NCI-H1092 (cell line): ENCODE data around the gene SLC25A21.
A peak's percentile ranks its signal among the peaks of the same experiment; 100 is the strongest.

ENCODE experiments used
- DNase-seq: peaks from one replicate; lab custom pipeline; 2025; lab: John Stamatoyannopoulos, UW

SLC25A21 gene

DNA sequence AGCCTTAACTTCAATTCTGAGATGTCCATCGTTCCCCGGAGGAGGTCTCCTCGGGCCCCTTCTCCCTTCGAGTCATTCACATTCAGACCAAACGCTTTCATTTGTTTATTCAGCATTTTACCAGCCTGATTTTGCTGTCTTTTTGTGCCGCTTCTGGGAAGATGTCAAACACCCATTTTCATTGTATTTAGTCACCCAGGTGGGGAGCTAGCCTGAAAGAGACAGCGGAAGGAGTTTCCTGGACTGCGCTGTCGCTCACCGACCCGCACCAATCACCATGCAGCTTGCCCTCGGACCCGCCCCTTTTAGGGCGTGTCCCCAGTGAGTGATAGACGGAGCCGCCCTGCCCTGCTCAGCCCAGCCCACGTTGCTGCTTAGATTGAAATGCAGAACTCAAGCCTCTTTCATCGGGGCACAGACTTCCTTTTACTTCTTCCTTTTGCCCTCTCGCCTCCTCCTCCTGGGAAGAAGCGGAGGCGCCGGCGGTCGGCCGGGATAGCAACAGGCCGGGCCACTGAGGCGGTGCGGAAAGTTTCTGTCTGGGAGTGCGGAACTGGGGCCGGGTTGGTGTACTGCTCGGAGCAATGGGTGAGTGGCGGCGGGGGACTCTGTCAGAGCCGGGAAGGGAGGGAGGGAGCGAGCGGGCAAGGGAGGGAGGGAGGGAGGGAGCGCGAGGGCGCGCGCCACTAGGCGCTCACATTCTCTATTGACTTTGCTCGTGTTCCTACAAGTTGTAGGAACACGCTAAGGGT lies 510.7 kb downstream of the SLC25A21 start, which contains the start of gene PAX9:
TSS of gene PAX9 (plus strand) at position 355 of the 752 bp plus-strand sequence. CDS start at position 585, 230 bp downstream.
- peak; percentile 91 for DNase-seq

DNA sequence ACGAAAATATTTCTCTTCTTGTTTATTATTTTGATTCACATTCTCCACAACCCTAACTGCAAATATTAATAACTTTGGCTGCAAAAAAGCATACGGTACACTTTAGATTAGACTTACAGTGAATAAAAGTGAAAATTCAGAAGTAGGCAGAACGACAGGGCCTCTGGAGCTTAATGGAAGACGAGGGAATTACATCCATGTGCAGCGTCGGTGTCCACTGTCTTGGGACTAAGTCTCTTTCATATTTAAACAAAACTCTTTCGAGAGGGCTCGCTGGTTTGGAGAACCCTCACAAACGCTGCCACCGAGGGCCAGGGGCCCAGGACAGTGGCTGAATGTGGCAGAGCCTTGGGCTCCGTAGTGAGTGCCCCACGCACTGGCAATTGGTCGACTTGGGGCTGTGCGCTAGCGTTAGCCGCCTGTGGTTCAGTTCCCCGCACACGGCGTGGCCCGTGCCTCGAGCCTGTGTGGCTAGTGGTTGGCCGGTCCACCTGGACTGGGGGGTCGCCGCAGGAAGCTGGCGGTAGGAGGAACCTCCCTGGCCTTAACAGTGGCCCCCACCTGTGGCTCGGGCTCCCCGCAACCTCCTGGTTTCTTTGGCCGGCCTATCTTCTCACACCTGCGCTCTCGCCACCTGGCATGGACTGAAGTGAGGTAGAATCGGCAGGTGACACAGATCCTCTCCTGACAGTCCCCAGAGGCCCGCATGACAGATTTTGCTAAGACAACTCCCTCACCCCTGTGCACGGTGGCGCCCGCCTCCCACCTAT lies 511.5 kb downstream of the SLC25A21 start:
- peak; percentile 45 for DNase-seq

DNA sequence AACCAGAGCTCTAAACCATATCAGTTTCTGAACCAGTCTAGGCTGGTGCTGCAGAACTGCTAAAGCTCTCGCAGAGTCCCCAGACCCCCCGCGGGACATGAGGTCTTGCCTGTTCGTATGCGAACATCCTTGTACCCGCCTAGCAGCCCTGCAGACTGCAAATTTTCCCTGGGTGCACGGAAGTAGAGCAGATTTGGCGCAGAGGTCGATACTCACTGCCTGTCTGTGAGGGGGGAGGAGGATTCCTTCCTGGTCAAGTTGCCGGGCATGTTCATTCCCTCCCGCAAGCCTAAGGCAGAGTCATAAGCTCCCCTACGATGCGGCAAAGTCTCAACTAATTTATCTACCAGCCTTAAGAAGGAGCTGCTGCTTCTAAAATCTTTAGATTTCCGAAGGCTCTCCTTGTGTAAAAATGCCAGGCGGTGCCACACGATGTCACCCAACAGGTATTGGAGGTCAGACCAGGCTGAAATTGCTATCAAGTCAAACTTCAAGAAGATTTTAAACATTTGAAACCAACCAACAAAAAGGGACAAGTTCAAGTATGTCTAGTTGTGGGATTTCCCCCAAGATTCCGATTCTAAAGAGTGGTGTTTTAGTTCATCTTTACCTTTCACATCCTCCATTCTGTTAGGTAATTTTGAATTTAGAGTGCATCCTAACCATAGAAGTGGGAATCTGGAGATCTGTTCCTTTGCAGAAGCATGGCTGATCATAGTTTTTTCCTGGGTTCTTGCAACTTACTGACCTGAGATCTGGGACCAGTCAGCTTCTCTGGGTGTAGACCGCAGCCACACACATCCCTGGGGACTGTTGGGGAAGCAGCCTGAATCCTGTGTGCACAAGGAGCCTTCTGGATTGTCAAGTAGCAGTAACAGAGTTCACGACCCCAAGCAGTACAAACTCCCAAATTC lies 512.3 kb downstream of the SLC25A21 start:
- no peak for DNase-seq

DNA sequence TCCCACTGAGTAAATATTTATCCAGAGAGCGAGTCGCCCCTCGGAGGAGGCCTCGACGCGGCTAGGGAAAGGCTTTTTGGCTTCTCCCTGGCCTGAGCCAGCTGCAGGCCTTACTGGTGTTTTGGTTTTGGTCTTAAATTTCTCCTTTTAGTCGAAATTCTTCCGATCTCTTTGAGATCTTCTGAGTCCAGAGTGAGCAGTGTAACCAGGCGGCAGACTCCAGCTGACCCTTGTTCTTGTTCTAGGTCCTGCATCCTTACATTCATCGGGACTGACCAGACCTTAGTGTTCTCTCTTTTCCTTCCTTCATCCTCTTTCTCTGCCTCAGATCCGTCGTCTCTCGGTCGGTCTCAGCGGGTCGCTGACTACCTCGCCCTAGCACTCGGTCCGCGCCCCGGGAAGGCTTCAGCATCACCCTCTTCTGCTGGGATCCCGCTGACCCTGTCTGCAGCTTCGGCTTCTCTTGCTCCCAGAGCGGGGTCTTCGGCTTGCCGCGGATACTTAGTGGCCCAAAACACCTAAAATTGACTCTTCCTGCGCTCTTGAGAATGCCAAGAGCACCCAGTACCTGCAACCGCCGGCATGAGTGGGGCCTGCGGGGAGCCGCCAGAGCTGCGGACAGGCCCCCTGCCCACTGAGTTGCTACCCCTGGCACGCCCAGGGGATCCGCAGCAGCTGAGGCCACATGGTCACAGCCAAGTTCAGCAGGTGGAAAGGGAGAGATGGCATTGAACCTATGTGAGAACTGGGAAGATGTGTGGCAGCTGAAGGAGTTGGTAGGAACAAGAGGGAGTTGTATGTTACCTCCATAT lies 513.2 kb downstream of the SLC25A21 start:
- DNase-seq, result peak; percentile 21

DNA sequence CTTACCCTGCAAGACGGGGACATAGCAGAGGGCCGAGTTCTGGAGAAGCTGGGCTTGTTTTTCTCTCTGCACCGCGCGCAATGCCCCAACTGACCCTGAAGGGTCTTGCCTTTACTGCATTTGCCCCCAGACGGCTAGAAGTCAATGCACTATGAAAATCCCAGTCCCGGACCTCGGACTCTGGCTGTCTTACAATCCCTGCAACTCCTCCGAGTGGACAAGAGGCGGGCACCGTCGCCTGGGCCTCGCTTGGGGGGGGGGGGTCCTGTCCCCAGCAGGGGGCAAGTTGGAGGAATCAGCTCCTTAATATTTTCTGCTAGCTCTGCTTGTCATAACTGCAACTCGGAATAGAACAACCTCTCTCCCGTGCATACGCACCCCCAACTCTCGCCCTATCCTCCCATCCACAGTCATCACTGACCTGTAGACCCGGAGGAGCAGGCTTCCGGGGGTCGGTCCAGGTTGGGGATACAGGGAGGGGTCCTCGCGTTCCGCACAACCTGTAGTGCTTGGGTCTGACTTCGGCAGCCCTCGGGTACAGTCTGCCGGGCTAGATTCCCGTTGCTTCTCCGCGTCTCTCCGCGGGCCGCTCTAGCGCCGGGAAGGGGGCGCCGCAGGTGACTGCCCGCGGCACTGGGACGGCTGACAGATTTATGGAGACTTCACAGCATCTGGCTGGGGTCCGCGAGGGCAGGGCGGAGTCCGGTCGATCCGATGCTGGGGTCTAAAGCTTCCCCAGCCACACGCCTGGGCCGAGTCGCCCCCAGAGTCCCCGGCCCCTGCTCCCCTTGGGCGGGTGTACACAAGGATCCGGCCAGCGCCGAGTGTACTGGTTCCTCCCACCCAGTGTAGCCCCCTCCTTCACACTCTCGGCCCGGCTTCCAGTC lies 514.0 kb downstream of the SLC25A21 start:
- no peak for DNase-seq

DNA sequence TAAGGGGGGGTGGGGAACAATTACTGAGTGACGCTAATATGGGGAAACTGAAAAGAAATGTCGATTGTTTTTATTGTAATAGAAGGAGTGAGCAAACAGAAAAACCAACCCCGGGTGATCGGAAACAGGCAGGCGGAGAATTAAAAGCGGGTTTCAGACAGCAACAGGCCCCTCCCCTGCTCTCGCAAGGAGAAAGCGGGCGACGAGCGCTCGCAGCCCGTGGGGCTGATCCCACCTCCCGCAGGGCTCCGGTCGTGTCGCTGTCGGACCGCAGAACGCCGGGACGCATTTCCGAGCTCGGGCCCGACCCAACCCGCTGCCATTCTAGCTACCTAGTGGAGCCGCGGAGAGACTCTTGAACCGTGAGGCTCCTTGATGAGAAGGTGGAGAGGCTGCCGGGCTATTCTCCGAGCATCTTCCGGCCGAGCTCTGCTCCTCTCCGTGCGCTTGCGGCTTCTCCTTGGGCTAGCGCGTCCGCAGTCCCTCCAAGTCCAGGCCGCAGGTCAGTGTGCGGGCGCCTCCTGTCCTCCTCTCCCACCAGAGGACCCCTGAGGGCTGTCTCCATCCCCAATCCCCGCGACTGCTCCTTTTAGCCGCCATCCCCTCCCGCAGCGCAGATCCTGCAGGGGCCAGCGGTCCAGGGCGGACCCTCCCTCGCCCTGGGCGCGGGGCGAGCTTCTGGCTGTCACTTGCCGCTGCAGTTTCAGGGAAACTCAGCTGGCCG lies 514.8 kb downstream of the SLC25A21 start:
- DNase-seq, result peak; percentile 15

DNA sequence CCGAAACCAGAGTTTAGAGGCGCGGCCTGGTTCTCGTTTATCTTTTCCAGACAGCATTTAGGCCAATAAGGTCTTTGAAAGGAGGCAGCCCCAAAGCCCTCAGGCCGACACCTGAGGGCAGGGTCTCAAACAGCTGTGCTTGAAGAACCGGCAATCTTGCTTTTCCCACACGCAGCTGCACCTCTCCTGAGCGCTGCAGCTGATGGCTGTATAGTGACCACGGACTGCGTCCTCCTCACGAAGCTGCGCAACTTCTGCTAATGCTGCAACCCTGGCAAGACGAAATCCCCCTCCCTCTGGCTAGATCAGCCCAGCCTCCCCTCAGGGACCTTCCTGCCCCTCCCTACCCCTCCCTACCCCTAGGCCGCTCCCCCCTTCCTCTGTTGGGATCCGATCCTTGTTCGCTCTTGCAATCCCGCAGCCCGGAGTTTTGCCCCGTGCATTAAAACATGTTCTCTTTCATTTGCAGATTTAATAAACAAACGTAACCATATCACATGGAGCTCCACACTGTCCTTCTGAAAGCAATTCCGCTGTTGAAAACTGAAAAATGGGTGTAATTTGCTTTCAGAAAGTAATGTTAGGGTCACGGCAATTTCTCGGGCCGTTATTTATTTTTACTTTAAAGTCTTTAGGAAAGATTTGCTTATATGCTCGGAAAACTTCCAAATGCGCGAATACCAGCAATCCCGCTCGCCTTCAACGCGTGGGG lies 515.6 kb downstream of the SLC25A21 start:
- no peak for DNase-seq

DNA sequence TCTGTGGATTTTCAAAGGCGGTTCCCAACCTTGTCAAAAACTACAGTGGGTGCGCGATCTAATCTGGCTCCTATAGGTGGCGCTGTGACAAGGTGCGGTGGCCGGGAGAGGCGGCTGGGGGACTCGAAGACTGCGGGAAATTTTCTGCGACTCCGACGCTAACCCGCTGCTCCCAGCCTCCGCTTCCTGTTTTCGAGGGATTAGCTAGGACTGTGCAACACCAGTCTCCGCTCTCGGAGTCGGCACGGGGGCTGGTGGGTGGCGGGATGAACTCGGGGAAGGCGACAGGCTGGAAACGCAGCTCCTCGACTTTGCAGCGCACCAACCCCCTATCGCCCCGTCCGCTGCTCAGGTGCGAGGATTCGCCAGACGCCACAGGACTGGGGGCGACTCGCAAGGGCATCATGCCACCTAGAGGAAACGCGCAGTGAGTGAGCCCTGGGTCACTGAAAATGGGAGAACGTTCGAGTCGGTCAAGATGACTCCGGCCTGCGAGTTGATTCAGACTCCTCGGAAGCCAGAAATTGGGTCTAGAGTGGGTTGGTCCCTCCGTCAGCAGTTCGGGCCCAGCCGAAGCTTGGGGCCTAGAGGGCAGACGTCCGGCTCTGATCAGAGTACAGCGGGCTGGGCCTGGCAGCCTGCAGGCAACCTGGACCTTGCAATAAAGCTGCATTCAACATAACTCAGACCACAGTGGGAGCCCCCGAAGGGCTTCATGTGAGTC lies 516.3 kb downstream of the SLC25A21 start:
- DNase-seq, result peak; percentile 42

DNA sequence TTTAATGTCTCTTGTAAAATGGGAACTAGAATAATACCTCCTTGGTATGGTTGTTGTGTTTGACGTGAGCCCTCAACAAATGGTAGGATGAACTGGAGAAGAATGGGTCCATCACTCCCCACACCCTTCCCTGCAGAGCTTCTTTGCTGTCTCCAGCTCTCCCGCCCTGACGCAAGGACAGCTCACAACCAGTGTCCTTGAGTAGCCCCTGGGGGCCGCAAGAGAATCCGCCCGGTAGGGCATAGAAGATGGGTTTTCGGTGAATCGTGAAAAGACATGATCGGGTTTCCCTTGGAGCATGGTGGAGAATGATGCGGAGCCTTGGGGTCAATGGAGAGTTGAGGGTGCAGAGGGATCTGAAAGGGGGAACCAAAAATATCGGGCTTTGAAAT lies 516.8 kb downstream of the SLC25A21 start:
- DNase-seq, result no peak

DNA sequence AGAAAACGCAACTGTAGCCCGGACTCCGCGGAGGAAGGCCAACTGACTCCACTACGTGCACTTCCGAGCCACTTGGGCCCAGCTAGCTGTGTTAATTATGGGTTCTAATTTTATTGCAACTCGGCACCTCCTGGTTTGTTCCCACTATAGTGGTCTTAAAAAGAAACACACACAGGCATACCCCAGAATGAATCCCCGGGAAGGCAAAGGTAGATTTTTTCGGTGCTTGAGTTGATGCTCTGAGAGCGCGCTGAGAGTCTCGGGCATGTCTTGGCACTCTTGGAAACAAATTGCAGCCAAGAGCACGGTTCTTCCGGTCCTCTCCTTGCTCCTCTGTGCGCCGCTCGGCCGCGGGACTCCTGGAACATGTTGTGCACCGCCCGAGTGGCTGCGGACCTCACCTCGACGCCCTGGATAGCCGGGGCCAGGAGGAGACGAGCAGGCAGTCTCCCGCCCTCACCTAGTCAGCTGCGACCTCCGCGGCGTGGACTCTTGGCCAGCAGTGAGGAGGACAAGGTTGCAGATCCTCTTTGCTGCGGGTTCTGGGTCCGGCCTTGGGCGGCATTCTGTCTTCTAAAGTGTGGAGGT lies 517.5 kb downstream of the SLC25A21 start:
- no peak for DNase-seq

DNA sequence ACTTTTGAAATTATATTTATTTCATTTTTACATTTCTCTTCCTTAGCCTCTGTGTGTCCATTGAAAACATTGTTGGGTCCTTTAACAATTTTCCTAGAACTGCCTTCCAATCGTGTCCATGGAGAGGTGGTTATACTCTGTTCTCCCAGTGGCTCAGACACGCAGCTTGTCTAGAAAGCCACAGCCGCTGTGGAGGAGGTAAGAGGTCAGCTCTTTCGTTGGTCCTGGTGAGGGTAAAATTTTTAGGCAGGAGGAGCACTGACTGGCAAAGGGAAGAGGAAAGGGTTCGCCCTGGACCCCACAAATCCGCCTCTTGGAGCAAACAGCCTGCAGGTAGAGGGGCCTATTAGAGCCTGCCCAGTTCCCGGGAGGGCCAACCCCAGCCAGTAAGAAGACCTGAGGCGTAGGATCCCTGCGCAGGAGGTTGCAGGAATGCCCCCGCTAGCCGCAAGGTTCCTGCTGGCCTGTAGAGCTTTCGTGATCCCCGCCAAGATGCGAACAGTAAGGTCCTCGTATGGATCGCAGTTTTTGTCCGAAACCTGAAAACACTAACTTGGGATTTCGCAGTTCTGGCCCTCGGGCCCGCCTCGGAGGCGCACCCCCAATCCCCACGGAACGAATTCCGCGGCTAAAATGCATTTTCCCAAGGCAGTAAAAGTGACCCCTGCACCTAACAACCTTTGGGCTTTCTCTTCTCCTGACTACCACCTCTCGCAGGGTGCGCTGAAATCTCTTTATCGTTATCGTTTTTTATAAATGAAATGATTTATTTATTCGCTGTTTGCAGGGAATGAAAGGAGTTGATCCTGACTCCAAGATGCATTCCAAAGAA lies 518.2 kb downstream of the SLC25A21 start:
- no peak for DNase-seq

DNA sequence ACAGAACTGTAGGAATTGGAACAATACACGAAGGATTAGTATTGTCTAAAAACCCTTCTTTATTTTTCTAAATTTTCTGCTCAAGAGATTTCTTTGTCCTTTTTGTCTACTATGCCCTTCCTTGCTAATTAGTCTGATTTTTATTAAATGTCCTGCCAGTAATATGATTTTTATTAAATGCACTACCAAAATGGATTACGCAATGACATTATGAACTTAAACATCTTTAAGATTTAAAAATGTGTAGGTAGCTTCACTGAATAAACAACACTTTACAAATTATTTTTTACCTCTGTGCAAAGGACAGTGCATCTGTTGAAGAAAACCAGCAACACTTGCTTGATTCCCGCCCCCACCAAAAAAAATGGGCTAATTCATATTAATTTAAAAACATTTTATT lies 519.0 kb downstream of the SLC25A21 start:
- DNase-seq, result no peak

DNA sequence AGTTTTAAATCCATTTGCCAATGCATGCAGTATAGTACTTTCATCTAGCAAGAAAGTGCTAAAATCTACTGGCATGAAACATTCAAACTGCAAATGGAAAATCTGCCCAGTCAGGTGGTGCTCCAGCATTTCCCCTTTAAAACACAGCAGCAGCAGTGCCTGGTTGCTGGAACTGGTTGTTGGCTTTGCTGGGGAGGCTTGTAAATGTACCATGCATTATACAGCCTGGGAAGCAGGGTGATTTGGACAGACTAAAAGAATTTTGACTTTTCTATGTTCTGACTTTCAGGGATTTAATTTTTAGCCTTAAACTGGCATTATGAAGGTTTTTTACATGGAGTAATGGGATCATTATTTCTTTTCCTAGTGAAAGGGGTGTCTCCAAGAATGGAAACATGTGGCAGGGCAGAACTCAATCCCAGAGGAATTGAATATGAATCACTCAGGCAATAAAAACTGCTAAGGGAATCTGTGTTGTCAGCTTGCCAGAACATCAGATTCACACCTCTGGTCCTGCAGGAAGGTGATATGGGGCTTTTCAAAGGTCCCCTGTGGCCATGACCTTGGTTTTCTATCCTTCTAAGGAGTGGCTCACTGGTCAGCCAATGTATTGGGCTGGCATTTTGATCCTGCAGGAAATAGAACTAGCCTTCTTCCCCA lies 519.7 kb downstream of the SLC25A21 start:
- no peak for DNase-seq

DNA sequence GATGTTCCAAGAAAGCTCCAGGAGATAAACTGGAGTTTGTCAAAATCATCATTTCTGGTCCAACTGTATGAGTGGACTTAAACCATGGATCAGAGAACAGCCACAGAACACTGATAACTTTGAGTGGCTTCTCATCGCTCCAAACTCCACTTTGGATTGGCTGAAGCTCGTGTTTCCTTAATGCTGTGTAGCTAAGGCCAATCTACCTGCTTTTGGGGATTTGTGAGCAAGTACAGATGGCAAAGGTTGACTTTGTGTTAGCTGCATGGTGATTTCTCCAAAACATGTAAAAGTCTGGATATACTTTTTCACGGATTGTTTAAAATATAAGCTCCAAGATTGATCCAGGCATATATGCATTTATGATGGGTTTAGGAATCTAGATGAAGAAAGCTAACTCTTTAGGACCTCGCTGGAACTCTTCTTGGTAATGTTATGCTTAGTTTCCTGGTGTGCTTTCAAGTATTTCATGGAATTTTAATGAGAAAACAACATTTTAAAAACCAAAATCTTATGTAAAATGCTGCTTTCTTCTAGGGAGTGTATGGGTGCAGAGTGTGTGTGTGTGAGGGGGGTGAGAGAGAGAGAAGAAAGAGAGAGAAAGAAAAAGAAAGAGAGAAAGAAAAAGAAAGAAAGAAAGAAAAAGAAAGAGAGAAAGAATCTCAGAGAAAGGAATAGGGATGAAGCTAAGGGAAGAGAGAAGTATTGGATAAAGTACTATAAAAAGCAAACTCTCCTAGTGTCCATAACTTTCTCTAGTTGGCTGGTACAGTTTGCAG lies 522.3 kb downstream of the SLC25A21 start:
- DNase-seq, result no peak

DNA sequence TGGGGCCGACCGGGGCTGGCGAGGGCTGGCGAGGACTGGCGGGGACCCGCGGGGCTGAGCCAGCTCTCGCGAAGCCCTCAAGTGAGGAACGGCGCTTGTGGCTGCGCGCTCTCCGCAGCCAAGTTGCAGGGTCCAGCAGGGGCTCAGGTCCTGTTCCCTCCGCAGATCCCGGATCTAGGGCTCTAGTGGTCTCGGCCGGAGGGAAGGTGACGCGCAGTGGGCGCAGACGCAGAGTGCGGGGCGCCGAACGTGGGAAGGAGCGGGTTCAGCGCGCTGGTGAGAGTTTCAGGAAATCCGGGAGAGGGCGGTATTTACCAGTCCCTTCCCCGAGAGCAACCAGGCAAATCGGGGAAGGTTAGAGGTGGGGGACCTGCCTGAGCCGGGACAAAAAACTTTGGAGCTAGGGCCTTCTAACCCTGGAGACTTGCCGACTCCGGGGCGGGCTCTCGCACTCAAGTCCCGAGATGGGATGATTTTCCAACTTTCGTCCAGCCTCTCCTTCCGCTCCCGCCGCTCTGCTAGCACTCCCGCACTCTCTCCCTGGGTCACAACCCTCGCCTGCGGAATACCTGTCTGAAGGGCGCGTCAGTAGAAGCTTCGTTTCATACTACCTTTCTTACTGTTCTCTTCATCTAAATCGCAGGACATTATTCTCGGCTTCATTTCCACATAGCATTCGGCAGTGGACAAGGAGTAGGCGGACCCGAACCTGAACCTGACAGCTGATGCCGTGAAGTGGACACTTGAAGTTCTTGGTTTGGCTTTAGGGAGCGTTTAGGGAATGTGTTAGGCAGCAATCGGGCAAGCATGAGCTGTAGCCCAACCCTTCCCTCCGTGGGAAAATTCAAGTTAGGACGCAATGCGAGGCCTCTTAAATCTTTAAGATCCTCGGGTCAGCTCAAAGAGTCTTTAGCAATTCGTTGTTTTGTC lies 524.3 kb downstream of the SLC25A21 start:
- DNase-seq, result peak; percentile 58
